Mucosa of descending colon (tissue), 3 donors: Measurements from ENCODE around the gene FLOT2. TPM values are rescaled to one million over a fixed set of nuclear protein-coding genes. Genes with fewer than 3 reads are reported as not detected.

Source experiments
- ATAC-seq: fragments of 200-7000 bp; cut with Tn5 transposase; one replicate; pipeline ENCODE4 v1.9.1; 2020; ENCODE audit warnings: mild to moderate bottlenecking, moderate library complexity
- DNase-seq, 3 donors: peaks; one replicate each; pipeline ENCODE4 v3.0.0-alpha.2; 2020
- H3K36me3 ChIP-seq: fragments of 200-600 bp; one replicate; pipeline ENCODE4 v1.8.0; 2021; ENCODE audit warnings: low read depth, mild to moderate bottlenecking
- H3K4me1 ChIP-seq: fragments of 200-600 bp; one replicate; pipeline ENCODE4 v1.8.0; 2021; ENCODE audit warnings: low read depth, mild to moderate bottlenecking
- H3K4me3 ChIP-seq: fragments of 200-600 bp; one replicate; pipeline ENCODE4 v1.8.0; 2021; ENCODE audit warnings: mild to moderate bottlenecking
- H3K9me3 ChIP-seq: fragments of 200-600 bp; one replicate; pipeline ENCODE4 v1.8.0; 2021; ENCODE audit warnings: mild to moderate bottlenecking
- CTCF ChIP-seq: fragments of 200-600 bp; IDR thresholded peaks from one replicate; pipeline ENCODE4 v1.8.0; 2022; ENCODE audit warnings: antibody characterized with exemption, mild to moderate bottlenecking
- intact Hi-C, 2 donors: fragments of 100-400 bp; cut with DNase I in 1 of 2; cut with micrococcal nuclease in 1 of 2; formaldehyde crosslinking; loops; one replicate each; pipeline versions ENCODE4 v1.11.0 to v1.11.1; 2022; cut with DNase I, micrococcal nuclease
- total RNA-seq, 3 donors: library from RNA; stranded (reverse); fragmentation: NEBNext Ultra II Directional in 2 of 3; extraction: Animal tissue kit (Norgen Biotek cat#: 25700) in 2 of 3; gene quantifications; one replicate each; pipeline versions ENCODE4 v1.2.1 to v1.2.4, GENCODE V29; 2021 to 2023
- donor health status: DM: no; HTN: no; CAD: no; lungs with moderate emphysema.
- donor health status: DM: no; HTN: no; CAD: no.
- donor health status: DM: no; HTN: yes; CAD: no.

The FLOT2 gene
- total RNA-seq, 3 donors from 2014 or later, result 87.9 to 98.0 (median 89.8) TPM

- DNase-seq (no peak), ATAC-seq (no peak)
- intact Hi-C loops, result no loop called here
- Histone ChIP-seq H3K4me3 (no peak overlapping the region), H3K36me3 (no peaks in the 10 kb centered on the region), H3K4me1 (peaks cover 5% of the 10 kb centered on the region), H3K9me3 (no peaks in the 10 kb centered on the region)
- no peak for TF ChIP-seq CTCF
Observed at GRCh38 chr17:28863953-28864352, 33.6 kb downstream of the FLOT2 start.

GRCh38 chr17:28862561-28862960 lies 35.0 kb downstream of the FLOT2 start:
- ATAC-seq (no peak), DNase-seq (no peak)
- H3K4me1 ChIP-seq, result peaks cover 5% of the 10 kb centered on the region
- no peaks in the 10 kb centered on the region for H3K36me3 ChIP-seq
- no peaks in the 10 kb centered on the region for H3K9me3 ChIP-seq
- TF ChIP-seq CTCF, result no peak
- no peak overlapping the region for H3K4me3 ChIP-seq
- intact Hi-C loops, result no loop called here

DNA sequence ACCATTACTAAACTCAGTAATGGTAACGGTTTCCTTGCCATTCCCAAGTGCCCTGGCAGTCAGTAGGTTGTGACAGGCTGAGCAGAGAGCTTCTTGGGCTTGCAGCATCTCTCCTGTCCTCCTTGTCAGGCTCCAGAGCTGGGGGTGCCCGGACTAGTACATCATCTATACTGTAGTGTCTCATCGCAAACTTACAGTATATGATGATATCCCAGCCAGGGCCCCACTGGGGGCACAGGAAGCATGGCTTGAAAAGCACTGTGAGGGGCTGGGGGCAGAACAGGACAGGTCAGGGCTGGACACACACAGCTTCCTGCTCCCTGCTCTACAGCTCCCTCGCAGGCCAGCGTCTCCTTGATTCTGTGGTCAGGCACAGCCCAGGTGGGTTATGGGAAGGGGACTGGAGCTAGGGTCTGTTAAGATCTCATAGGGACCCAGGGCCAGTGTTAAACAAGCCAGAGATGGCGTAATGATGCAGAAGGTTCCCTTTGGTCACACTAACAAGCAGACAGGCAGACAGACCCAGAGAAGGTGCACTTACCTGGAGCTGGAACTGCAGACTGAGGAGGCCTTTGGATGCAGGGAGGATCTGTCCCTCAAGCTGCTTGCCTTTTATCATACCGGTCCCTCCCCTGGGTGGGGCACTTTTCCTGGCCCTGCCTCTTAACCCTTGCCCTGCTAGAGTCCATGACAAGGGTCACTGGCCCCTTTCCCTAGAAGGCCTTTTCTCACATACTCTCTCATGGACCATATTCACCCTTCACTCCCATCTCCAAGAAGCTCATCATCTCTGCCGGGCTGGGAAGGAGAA lies 35.9 kb downstream of the FLOT2 start:
- intact Hi-C loops, result no loop called here
- DNase-seq (peak in 1 of 3 donors; percentile 53), ATAC-seq (peak; percentile 15)
- no peaks in the 10 kb centered on the region for H3K36me3 ChIP-seq
- no peak for TF ChIP-seq CTCF
- no peak overlapping the region for H3K4me3 ChIP-seq
- H3K4me1 ChIP-seq, result peaks cover 5% of the 10 kb centered on the region
- no peaks in the 10 kb centered on the region for H3K9me3 ChIP-seq

DNA sequence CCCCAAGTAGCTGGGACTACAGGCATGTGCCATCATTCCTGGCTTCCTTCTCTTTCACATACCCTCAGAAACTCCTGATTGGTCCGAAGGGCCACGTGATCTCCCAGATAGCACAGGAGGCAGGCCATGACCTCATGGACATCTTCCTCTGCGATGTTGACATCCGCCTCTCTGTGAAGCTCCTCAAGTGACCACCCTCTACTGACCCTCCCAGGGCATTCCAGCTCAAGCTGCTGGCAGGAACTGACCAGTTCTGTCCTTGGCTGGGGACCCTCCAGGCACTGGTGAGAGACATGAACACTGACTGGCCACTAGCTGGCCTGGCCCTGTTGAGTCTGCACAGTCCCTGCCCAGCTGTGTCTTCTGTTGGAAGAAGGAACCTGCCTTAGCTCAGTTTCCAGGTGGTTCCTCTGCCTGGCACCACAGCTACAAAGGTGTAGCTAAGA lies 37.1 kb downstream of the FLOT2 start:
- DNase-seq, result no peak
- ATAC-seq, result no peak
- no peaks in the 10 kb centered on the region for H3K36me3 ChIP-seq
- intact Hi-C loops, result no loop called here
- H3K4me3 ChIP-seq, result no peak overlapping the region
- H3K9me3 ChIP-seq, result no peaks in the 10 kb centered on the region
- peaks cover 5% of the 10 kb centered on the region for H3K4me1 ChIP-seq
- no peak for TF ChIP-seq CTCF

GRCh38 chr17:28858801-28859355 lies 38.7 kb downstream of the FLOT2 start:
- DNase-seq, result no peak
- no peak overlapping the region for H3K4me3 ChIP-seq
- ATAC-seq, result no peak
- H3K4me1 ChIP-seq, result peaks cover 5% of the 10 kb centered on the region
- TF ChIP-seq CTCF, result no peak
- intact Hi-C loops, result no loop called here
- no peaks in the 10 kb centered on the region for H3K36me3 ChIP-seq
- no peaks in the 10 kb centered on the region for H3K9me3 ChIP-seq
